ENCODE results near the gene RNASE8. TPM values are rescaled to one million over a fixed set of nuclear protein-coding genes. Genes with fewer than 3 reads are reported as not detected.
A peak's percentile ranks its signal among the peaks of the same experiment; 100 is the strongest.
"Not testable (repeated sequence)": the region's sequence is repeated elsewhere in the genome, so short reads cannot be mapped to it uniquely, and the experiment has no call there.

RNASE8 gene
- not detected in 2 replicates for total RNA-seq (2014; rRNA removed; shearing (Covaris generic); ENCODE audit: low replicate concordance)

- Histone ChIP-seq H3K9me3 (no peaks in the 10 kb centered on the region), H3K36me3 (no peaks in the 10 kb centered on the region), H3K27me3 (no peaks in the 10 kb centered on the region), H3K4me3 (no peak within 1 kb of the TSS)
- peak; percentile 36 for DNase-seq
Measured at GRCh38 chr14:21057803-21058675, at the start of gene RNASE8. Gene RNASE8, plus strand, starts transcription at chr14:21057822. Its CDS starts 71 bp downstream, at chr14:21057893.

DNA sequence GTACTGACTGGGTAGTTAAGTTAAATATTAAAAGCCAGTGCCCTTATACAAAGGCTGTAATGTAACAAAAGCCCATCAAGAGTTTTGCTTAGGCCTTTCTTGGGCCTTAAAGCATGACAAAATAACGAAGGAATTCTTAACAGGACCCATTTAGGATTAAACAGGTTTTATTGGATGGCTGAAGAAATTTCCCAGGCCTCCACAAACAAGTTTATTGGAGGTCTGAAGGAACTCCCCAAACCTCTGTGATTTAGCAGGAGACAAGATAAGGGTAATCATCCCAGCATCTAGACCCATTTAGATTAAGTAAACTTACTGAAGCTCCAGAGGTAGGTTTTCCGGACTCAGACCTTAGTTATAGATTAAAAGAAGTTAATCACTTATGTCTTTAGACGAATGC lies 47.9 kb upstream of the RNASE8 start:
- H3K4me3 ChIP-seq, H3K36me3 ChIP-seq, H3K27me3 ChIP-seq, DNase-seq, H3K9me3 ChIP-seq: not testable (repeated sequence)

GRCh38 chr14:21011136-21011535 lies 46.5 kb upstream of the RNASE8 start:
- H3K9me3 ChIP-seq: no peaks in the 10 kb centered on the region
- no peaks in the 10 kb centered on the region for H3K36me3 ChIP-seq
- no peak for DNase-seq
- no peaks in the 10 kb centered on the region for H3K27me3 ChIP-seq
- H3K4me3 ChIP-seq: no peak overlapping the region

DNA sequence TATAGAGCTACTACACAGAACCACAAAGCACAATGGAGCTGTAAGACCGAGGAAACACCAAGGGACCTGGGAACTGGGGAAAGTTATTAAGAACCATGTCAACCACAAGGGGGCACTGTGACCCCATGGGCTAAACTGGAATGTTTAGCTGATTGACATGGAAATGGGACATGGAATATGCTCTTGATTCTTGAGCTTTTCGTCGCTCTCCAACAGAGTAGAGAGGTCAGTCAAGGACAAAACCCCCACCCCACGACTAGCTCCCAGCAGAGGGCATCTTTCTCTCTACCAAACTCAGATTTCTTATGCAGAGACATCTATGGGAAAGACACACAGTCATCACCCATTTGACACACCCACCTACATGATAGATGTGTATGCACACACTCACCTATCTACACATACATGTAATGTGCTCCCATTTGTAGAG lies 42.8 kb upstream of the RNASE8 start:
- H3K36me3 ChIP-seq: no peaks in the 10 kb centered on the region
- H3K9me3 ChIP-seq: no peaks in the 10 kb centered on the region
- H3K27me3 ChIP-seq: no peaks in the 10 kb centered on the region
- peak; percentile 43 for DNase-seq
- H3K4me3 ChIP-seq: no peak overlapping the region

DNA sequence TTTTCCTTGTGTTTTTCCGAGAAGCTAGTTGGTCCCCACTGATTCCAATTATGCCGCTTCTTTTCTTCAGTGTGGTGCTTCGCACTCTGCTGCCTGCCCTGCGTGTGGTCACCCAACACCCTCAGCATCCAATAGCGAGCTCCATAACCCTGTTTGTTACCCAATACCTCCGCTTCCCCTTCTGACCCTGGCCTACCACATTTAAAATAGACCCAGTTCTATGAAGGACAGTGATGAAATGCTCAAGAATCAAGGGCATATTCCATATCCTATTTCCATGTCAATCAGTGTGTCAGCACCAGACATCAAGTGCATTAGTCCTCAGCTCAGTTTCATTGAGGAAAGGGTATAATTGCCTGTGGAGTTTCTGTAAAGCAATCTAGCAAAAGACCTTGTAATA lies 42.3 kb upstream of the RNASE8 start:
- no peaks in the 10 kb centered on the region for H3K9me3 ChIP-seq
- no peaks in the 10 kb centered on the region for H3K36me3 ChIP-seq
- H3K4me3 ChIP-seq: no peak overlapping the region
- DNase-seq: no peak
- H3K27me3 ChIP-seq: no peaks in the 10 kb centered on the region

- H3K9me3 ChIP-seq: no peaks in the 10 kb centered on the region
- no peak overlapping the region for H3K4me3 ChIP-seq
- H3K27me3 ChIP-seq: no peaks in the 10 kb centered on the region
- DNase-seq: no peak
- H3K36me3 ChIP-seq: no peaks in the 10 kb centered on the region
Measured at GRCh38 chr14:21016413-21017190, 41.0 kb upstream of the RNASE8 start.

DNA sequence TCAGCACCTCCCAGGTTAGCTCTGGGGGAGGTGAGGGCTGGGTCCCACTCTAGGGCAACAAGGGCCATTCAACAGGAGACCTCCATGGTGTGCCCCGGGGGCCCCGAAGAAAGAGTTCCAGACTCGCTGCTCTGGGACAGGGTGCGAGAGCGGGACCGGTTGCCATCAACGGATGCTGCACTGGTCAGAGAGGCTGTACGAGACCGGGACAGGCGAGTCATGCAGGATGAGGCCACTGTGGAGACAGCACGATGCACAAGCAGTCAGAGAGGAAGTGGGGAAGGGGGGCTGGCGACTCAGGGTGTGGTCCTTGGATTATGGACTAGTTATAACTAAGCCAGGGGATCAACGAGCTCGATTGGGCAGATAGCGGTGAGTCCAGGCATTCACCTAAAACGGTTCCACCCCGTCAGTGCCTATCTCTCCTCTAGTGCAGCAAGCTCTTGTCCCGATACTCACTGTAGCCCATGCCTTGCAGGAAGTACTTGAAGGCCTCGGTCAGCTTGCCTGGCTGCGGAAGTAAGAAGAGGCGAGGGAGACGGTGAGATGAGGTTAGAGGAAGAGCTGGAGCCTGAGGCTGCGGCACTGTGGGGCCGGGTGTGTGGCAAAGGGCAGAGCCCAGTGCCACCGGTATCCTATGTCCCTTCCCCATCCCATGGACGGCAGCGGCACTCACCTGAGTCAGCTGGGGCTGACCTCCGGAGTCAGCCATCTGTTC lies 39.9 kb upstream of the RNASE8 start:
- no peak for DNase-seq
- Histone ChIP-seq H3K9me3 (no peaks in the 10 kb centered on the region), H3K27me3 (no peaks in the 10 kb centered on the region), H3K4me3 (no peak overlapping the region), H3K36me3 (no peaks in the 10 kb centered on the region)

DNA sequence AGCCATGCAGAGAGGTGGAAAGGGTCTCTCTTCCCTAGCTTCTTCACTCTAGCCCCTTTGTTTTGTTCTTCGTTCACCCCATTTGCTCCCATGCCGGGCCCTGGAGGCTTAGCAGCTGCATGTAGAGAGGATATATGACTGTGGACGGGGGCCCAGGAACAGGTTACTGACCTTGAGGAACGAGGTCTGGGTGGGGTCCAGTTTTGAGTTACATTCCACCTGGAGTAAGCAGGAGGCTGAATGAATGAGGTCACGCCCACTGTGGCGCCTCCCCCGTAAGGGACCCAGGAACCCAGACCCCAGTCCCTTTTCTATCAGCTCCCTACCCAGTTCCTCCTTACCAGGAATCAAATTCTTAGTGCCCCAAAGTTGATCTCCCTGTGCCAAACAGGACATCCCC lies 39.3 kb upstream of the RNASE8 start:
- H3K4me3 ChIP-seq: no peak overlapping the region
- DNase-seq: no peak
- H3K9me3 ChIP-seq: no peaks in the 10 kb centered on the region
- H3K27me3 ChIP-seq: no peaks in the 10 kb centered on the region
- H3K36me3 ChIP-seq: no peaks in the 10 kb centered on the region

GRCh38 chr14:21018781-21019180 lies 38.8 kb upstream of the RNASE8 start:
- Histone ChIP-seq H3K36me3 (no peaks in the 10 kb centered on the region), H3K9me3 (no peaks in the 10 kb centered on the region), H3K4me3 (no peak overlapping the region), H3K27me3 (no peaks in the 10 kb centered on the region)
- DNase-seq: no peak

- no peak for DNase-seq
- Histone ChIP-seq H3K9me3 (no peaks in the 10 kb centered on the region), H3K27me3 (no peaks in the 10 kb centered on the region)
Measured at GRCh38 chr14:21019366-21019765, 38.3 kb upstream of the RNASE8 start.

DNA sequence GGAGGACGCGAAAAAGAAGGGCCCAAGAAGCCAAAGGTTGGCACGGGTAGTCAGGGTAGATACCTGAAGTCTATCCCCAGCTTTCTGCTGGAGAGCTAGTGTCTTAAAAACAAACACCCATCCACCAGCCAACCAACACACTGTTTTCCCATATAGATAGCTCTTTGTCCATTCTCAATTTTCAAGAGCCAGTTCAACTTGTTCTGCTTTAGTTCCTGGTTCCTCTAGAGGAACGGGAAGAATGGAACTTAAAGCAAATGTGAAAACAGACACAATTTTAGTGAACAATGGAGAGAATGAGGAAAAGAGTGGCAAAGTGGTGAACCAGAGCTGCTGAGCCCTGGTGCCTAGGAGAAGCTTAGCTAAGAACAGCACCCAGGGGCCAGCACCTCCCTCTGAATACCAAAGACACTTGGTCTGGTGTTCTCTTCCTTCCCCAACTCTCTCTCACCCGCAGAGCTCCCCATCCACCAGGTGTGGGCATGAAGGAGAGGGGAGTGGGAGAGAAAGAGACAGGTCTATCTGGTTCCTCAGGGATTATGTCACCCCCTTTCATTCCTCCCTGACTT lies 36.6 kb upstream of the RNASE8 start:
- H3K36me3 ChIP-seq: no peaks in the 10 kb centered on the region
- no peaks in the 10 kb centered on the region for H3K27me3 ChIP-seq
- DNase-seq: no peak
- H3K9me3 ChIP-seq: no peaks in the 10 kb centered on the region
- no peak overlapping the region for H3K4me3 ChIP-seq

More at GRCh38 chr14:21019366-21019765, 38.3 kb upstream of the RNASE8 start:
- Histone ChIP-seq H3K36me3 (no peaks in the 10 kb centered on the region), H3K4me3 (no peak overlapping the region)

- no peak for DNase-seq
- Histone ChIP-seq H3K27me3 (no peaks in the 10 kb centered on the region), H3K9me3 (no peaks in the 10 kb centered on the region), H3K36me3 (no peaks in the 10 kb centered on the region), H3K4me3 (no peak overlapping the region)
Measured at GRCh38 chr14:21022686-21023085, 34.9 kb upstream of the RNASE8 start.

DNA sequence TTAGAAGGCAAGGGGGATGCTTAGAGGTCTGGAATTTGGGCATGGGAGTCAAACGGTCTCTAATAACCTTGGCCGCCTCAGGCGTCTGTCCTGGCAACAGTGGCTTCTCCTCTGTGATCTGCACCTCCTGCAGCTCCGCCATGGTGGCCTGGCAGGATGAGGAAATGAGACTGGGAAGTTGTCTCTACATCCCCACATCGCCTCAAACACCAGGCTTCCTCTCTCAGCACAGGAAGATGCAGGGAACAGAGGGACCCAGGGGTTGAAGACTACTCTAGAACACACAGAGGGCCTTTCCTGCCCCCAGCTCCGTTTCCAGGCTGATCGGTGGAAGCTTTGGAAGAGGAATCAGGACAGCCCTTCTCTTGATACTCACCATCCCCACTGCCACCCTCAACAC lies 34.4 kb upstream of the RNASE8 start:
- no peaks in the 10 kb centered on the region for H3K36me3 ChIP-seq
- no peak for DNase-seq
- no peaks in the 10 kb centered on the region for H3K27me3 ChIP-seq
- no peaks in the 10 kb centered on the region for H3K9me3 ChIP-seq
- H3K4me3 ChIP-seq: no peak overlapping the region

DNA sequence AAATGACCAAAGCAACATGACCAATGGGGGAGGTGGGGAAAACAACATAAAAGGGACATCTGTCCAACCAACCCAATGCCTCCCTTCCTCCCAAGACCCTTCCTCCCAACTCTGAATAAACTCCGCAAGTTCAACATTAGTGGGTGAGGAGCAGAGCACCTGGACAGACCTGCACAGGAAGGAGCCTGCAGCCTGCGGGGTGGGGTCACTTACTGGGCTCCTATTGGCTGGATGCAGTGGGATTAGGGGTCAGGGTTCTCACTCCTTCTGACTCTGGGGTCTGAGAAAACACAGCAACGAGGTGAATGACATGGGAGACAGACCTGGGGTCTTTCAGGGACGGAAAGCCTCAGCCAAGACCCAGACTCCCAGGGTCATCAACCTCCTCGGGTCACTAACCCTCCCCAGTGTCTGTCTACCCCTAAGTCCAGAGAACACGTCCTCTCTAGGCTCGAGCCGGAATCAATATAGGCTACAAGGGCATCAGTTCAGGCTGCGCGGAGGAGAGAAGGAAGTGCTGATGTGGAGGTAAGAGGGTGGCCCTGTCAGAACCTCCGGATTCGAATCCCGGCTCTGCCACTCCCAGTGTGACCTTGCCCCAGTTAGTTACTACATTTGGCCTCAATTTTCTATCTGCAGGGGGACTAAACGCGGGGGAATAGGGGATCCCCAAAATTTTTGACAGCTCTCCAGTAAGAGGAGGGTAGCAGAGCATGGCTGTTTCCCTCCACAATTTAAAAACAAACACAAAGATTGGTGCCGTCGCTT lies 33.6 kb upstream of the RNASE8 start:
- no peaks in the 10 kb centered on the region for H3K36me3 ChIP-seq
- H3K9me3 ChIP-seq: no peaks in the 10 kb centered on the region
- H3K27me3 ChIP-seq: no peaks in the 10 kb centered on the region
- DNase-seq: no peak
- H3K4me3 ChIP-seq: peak overlapping the region; percentile 53

DNA sequence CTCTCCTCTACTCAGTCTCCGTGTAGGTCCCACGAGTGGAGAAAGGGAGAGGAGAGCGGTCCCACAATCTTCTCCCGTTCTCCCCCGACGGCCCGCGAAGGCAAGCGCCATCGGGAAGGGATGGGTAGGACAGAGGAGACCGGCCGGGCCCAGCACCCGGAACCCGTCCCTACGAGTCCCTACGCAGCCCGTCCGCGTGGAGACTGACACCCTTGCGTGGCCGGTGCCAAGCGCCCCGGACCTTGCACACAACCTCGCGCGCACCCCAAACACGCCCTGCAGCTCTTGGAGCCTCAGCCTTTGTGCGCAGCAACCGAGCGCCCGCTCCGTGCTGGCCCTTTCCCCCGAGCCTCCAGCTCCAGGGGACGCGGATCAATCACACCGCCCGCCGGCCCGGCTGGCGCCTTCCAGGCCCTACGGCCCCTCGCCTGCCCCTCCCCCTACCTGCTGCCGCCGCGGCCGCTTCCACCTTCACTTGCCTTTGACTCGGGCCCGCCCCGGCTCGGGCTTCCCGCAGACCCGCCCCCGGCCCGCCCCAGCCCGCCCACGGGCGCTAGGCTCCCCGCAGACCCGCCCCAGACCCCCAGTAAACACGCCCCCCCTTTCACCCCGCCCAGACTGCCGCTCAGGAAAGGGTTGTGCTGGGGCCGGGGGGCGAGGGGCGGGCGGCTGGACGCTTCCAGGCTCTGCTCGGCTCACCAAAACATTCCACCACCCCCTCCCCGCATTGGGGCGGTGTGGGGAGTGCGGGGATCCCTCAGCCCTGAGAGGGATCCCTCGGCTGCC lies 32.8 kb upstream of the RNASE8 start, which contains the start of gene NDRG2:
Gene NDRG2, minus strand, starts transcription at position 477 of the 786 bp plus-strand sequence. CDS start 1,746 bp downstream, outside the sequence.
- peak; percentile 53 for DNase-seq
- Histone ChIP-seq H3K36me3 (no peaks in the 10 kb centered on the region), H3K27me3 (no peaks in the 10 kb centered on the region), H3K4me3 (peak within 1 kb of the TSS; percentile 53), H3K9me3 (no peaks in the 10 kb centered on the region)

Measured in MG63 (cell line).